PC-3 (cell line): ENCODE data around the gene RGS9.

Source experiments
- EZH2 ChIP-seq: fragments of 300-600 bp; sonication (generic); IDR thresholded peaks from one replicate; pipeline ENCODE4 v1.6.1; 2017; ENCODE audit warnings: antibody characterized with exemption, mild to moderate bottlenecking, low read length; ENCODE audit not compliant: unreplicated experiment
- EZH2phosphoT487 ChIP-seq: fragments of 300-600 bp; sonication (generic); IDR thresholded peaks from 2 replicates; pipeline ENCODE4 v1.6.1; 2018; ENCODE audit warnings: mild to moderate bottlenecking, antibody characterized with exemption, low read length, borderline replicate concordance
- TF ChIP-seq, protein P1 (sequence below): fragments of 300-600 bp; sonication (generic); conservative IDR thresholded peaks from 2 replicates; pipeline ENCODE4 v1.5.1; 2017; ENCODE audit warnings: antibody characterized with exemption, low read depth, mild to moderate bottlenecking, low read length

DNA sequence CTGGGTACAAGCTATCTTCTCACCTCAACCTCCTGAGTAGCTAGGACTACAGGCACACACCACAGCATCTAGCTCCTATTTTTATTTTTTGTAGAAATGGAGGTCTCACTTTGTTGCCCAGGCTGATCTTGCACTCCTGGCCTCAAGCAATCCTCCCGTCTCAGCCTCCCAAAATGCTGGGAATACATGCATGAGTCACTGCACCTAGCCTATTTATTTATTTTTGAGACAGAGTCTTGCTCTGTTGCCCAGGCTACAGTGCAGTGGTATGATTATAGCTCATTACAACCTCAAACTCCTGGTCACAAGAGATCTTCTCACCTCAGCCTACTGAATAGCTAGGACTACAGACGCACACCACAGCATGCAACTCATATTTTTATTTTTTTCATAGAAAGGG, 40.1 kb upstream of the RGS9 start:
- TF ChIP-seq, protein P1, sequence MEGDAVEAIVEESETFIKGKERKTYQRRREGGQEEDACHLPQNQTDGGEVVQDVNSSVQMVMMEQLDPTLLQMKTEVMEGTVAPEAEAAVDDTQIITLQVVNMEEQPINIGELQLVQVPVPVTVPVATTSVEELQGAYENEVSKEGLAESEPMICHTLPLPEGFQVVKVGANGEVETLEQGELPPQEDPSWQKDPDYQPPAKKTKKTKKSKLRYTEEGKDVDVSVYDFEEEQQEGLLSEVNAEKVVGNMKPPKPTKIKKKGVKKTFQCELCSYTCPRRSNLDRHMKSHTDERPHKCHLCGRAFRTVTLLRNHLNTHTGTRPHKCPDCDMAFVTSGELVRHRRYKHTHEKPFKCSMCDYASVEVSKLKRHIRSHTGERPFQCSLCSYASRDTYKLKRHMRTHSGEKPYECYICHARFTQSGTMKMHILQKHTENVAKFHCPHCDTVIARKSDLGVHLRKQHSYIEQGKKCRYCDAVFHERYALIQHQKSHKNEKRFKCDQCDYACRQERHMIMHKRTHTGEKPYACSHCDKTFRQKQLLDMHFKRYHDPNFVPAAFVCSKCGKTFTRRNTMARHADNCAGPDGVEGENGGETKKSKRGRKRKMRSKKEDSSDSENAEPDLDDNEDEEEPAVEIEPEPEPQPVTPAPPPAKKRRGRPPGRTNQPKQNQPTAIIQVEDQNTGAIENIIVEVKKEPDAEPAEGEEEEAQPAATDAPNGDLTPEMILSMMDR: no peak
- TF ChIP-seq EZH2 (no peak), EZH2phosphoT487 (no peak)
